NCI-H187 treated with DMSO at 0.1 percent for 48 hours (cell line): ENCODE results near the gene PACSIN3.
"Not testable (repeated sequence)": the region's sequence is repeated elsewhere in the genome, so short reads cannot be mapped to it uniquely, and the experiment has no call there.

Experiments used
- DNase-seq: peaks from one replicate; lab custom pipeline; 2025; lab: John Stamatoyannopoulos, UW

Gene PACSIN3

GRCh38 chr11:47192111-47192510 lies 5.9 kb upstream of the PACSIN3 start:
- DNase-seq = no peak

- not testable (repeated sequence) for DNase-seq
Measured at GRCh38 chr11:47191137-47191536, 4.9 kb upstream of the PACSIN3 start.

- DNase-seq = no peak
Measured at GRCh38 chr11:47189100-47189834, 3.0 kb upstream of the PACSIN3 start.

- no peak for DNase-seq
Measured at GRCh38 chr11:47188259-47188658, 2.0 kb upstream of the PACSIN3 start.

- no peak for DNase-seq
Measured at GRCh38 chr11:47187723-47188122, 1.5 kb upstream of the PACSIN3 start.

- DNase-seq = no peak
Measured at GRCh38 chr11:47186700-47187695, 764 bp upstream of the PACSIN3 start.

GRCh38 chr11:47185305-47186075 lies 744 bp downstream of the PACSIN3 start:
- DNase-seq = no peak

GRCh38 chr11:47184711-47185304 lies 1.4 kb downstream of the PACSIN3 start:
- no peak for DNase-seq

- DNase-seq = no peak
Measured at GRCh38 chr11:47183969-47184368, 2.3 kb downstream of the PACSIN3 start.

- DNase-seq = no peak
Measured at GRCh38 chr11:47183031-47183856, 3.0 kb downstream of the PACSIN3 start.

GRCh38 chr11:47182380-47182779 lies 3.9 kb downstream of the PACSIN3 start:
- no peak for DNase-seq

- no peak for DNase-seq
Measured at GRCh38 chr11:47181271-47181670, 5.0 kb downstream of the PACSIN3 start.

GRCh38 chr11:47180006-47180787 lies 6.0 kb downstream of the PACSIN3 start:
- no peak for DNase-seq

- DNase-seq = no peak
Measured at GRCh38 chr11:47179655-47179991, 6.6 kb downstream of the PACSIN3 start.

- no peak for DNase-seq
Measured at GRCh38 chr11:47178737-47179654, 7.2 kb downstream of the PACSIN3 start.

- DNase-seq = no peak
Measured at GRCh38 chr11:47178316-47178715, 7.9 kb downstream of the PACSIN3 start.

- DNase-seq = no peak
Measured at GRCh38 chr11:47177846-47178245, 8.4 kb downstream of the PACSIN3 start.

- peak; percentile 17 for DNase-seq
Measured at GRCh38 chr11:47177229-47177845, 8.9 kb downstream of the PACSIN3 start.
